K562 (cell line): Measurements from ENCODE around the gene ZNF222. TPM values are rescaled to one million over a fixed set of nuclear protein-coding genes. Genes with fewer than 3 reads are reported as not detected.

Experiments used
- ATAC-seq: fragments of 200-7000 bp; cut with Tn5 transposase; 3 replicates; pipeline ENCODE4 v1.9.1; 2020; ENCODE audit warnings: moderate library complexity
- BruUV-seq: library from RNA; stranded (reverse); fragments of 400-500 nt; replicated peaks from 2 replicates; lab custom pipeline; 2021; lab: Mats Ljungman, UMichigan
- CTCF ChIA-PET: fragments of 300-600 bp; formaldehyde crosslinking; extraction: SDS; loops from one replicate; lab custom pipeline; 2021; ENCODE audit warnings: low intra/inter-chr PET ratio; lab: Yijun Ruan, JAX
- POLR2A ChIA-PET: fragments of 300-600, 350-650 bp; sonication (Branson Sonifier 250); formaldehyde crosslinking; extraction: SDS; loops from one replicate; lab custom pipeline; 2021; ENCODE audit warnings: antibody characterized with exemption, inconsistent platforms; lab: Yijun Ruan, JAX
- DNase-seq, 4 experiments: peaks; one replicate each; pipeline versions ENCODE4 v3.0.0 to v3.0.0-alpha.2; 2011 to 2018; ENCODE audit warnings: low spot score in 3 of 4, mixed read lengths in 3 of 4; ENCODE audit errors: extremely low read depth in 1 of 4
- FAIRE-seq: peaks from 2 replicates; lab custom pipeline; 2011; peaks lifted over from hg19 to GRCh38; lab: Jason Lieb, UNC
- H2AFZ ChIP-seq: 2 replicates; pipeline ENCODE4 v1.6.0; 2011; ENCODE audit warnings: low read depth, low read length, control low read depth, inconsistent platforms
- H3K27ac ChIP-seq: fragments of 200-600 bp; 3 replicates; pipeline ENCODE4 v1.8.0; 2011; ENCODE audit warnings: low read depth, mild to moderate bottlenecking, control low read depth, inconsistent platforms, low read length, moderate library complexity, mixed read lengths; ENCODE audit errors: extremely low read depth
- H3K27me3 ChIP-seq, 2 experiments: fragments of 300-600 bp in 1 of 2; 2 replicates in 1 of 2; 3 replicates in 1 of 2; pipeline versions ENCODE4 v1.6.0 to v1.8.0; 2011; ENCODE audit warnings: inconsistent platforms in 2 of 2, low read length in 2 of 2, mild to moderate bottlenecking in 1 of 2, mixed read lengths in 1 of 2, moderate library complexity in 1 of 2; ENCODE audit not compliant: control insufficient read depth in 2 of 2, insufficient read depth in 2 of 2
- H3K36me3 ChIP-seq: fragments of 300-600 bp; 3 replicates; pipeline ENCODE4 v1.8.0; 2011; ENCODE audit warnings: mild to moderate bottlenecking, low read length, inconsistent platforms; ENCODE audit not compliant: control insufficient read depth, insufficient read depth
- H3K4me1 ChIP-seq, 2 experiments: fragments of 200-600 bp in 1 of 2; replicated peaks in 1 of 2; 2 replicates in 1 of 2; 3 replicates in 1 of 2; pipeline versions ENCODE4 v1.5.1 to v1.8.0; 2011; ENCODE audit warnings: inconsistent platforms in 2 of 2, low read length in 2 of 2, mild to moderate bottlenecking in 1 of 2, mixed read lengths in 1 of 2, moderate library complexity in 1 of 2; ENCODE audit not compliant: control insufficient read depth in 2 of 2, insufficient read depth in 2 of 2
- H3K4me2 ChIP-seq: 2 replicates; pipeline ENCODE4 v1.6.1; 2011; ENCODE audit warnings: low read length, control low read depth, inconsistent platforms, mixed read lengths; ENCODE audit not compliant: insufficient read depth
- H3K4me3 ChIP-seq: fragments of 200-600 bp; sonication (generic), shearing (Covaris generic); 2 replicates; pipeline ENCODE4 v1.5.1; 2016; ENCODE audit warnings: control low read depth, inconsistent platforms
- H3K79me2 ChIP-seq: fragments of 200-600 bp; 3 replicates; pipeline ENCODE4 v1.8.0; 2011; ENCODE audit warnings: low read length, inconsistent platforms; ENCODE audit not compliant: control insufficient read depth, insufficient read depth
- H3K9ac ChIP-seq, 2 experiments: 2 replicates each; pipeline versions ENCODE4 v1.6.0 to v1.6.1; 2011; ENCODE audit warnings: low read depth in 2 of 2, low read length in 2 of 2, control low read depth in 1 of 2, inconsistent platforms in 1 of 2, mild to moderate bottlenecking in 1 of 2, mixed read lengths in 1 of 2; ENCODE audit not compliant: insufficient read depth in 1 of 2
- H3K9me1 ChIP-seq: one replicate; pipeline ENCODE4 v1.6.0; 2011; ENCODE audit warnings: inconsistent platforms, mild to moderate bottlenecking, low read length, moderate library complexity; ENCODE audit not compliant: control insufficient read depth, insufficient read depth
- H3K9me3 ChIP-seq: replicated peaks from 2 replicates; pipeline ENCODE4 v1.5.1; 2011; ENCODE audit warnings: low read depth, low read length, inconsistent platforms; ENCODE audit not compliant: control insufficient read depth, insufficient read depth
- H4K20me1 ChIP-seq: replicated peaks from 2 replicates; pipeline ENCODE4 v1.6.1; 2011; ENCODE audit warnings: low read length, inconsistent platforms, mixed read lengths; ENCODE audit not compliant: control insufficient read depth, insufficient read depth
- CEBPG ChIP-seq, 3 experiments: fragments of 200-800 bp in 1 of 3; sonication (Bioruptor generic) in 1 of 3; sonication (generic) in 1 of 3; formaldehyde crosslinking in 1 of 3; IDR thresholded peaks in 2 of 3; conservative IDR thresholded peaks in 1 of 3; 2 replicates each; pipeline versions ENCODE4 v1.6.1 to v1.8.0; 2016 to 2022; ENCODE audit warnings: missing compliant biosample characterization in 2 of 3, missing genetic modification characterization in 2 of 3, mild to moderate bottlenecking in 1 of 3, missing genetic modification reagents in 1 of 3
- EP400 ChIP-seq: fragments of 450-650 bp; IDR thresholded peaks from 2 replicates; pipeline ENCODE4 v1.6.1; 2017; ENCODE audit warnings: antibody characterized with exemption, mild to moderate bottlenecking, moderate library complexity
- GATAD2A ChIP-seq: fragments of 450-650 bp; IDR thresholded peaks from 2 replicates; pipeline ENCODE4 v1.6.1; 2017
- L3MBTL2 ChIP-seq: fragments of 450-650 bp; IDR thresholded peaks from 2 replicates; pipeline ENCODE4 v1.6.1; 2016; ENCODE audit warnings: mild to moderate bottlenecking, moderate library complexity
- RBM17 ChIP-seq: fragments of 200-400 bp; formaldehyde crosslinking; IDR thresholded peaks from 2 replicates; pipeline ENCODE4 v1.6.1; 2017; ENCODE audit warnings: low read depth, mild to moderate bottlenecking, low read length, borderline replicate concordance
- ZFP1 ChIP-seq: fragments of 450-650 bp; formaldehyde crosslinking; IDR thresholded peaks from 2 replicates; pipeline ENCODE4 v1.4.0; 2020; ENCODE audit warnings: mild to moderate bottlenecking, mixed read lengths
- ZFPM2 ChIP-seq: fragments of 250-450 bp; sonication (Bioruptor Pico); IDR thresholded peaks from 2 replicates; pipeline ENCODE4 v1.5.1; 2022; ENCODE audit warnings: mild to moderate bottlenecking
- ZNF445 ChIP-seq: fragments of 250-450 bp; sonication (Bioruptor Pico); IDR thresholded peaks from 2 replicates; pipeline ENCODE4 v1.4.0; 2020; ENCODE audit warnings: low read depth, mild to moderate bottlenecking, moderate library complexity
- WGBS: fragments of 100-300 bp; shearing (Covaris generic); methylation state at CpG from one replicate; pipeline ENCODE4 v1.1.6; 2016; ENCODE audit warnings: low coverage, mixed read lengths; ENCODE audit not compliant: insufficient coverage; ENCODE audit errors: missing lambda C conversion rate; 5-methylcytosine and 5-hydroxymethylcytosine counted together
- in situ Hi-C: fragments of 300-500 bp; cut with MboI; formaldehyde crosslinking; loops from 4 replicates; pipeline ENCODE4 v1.15.0; 2018; ENCODE audit warnings: inconsistent platforms, mixed read lengths
- intact Hi-C: fragments of 100-400 bp; cut with micrococcal nuclease; formaldehyde crosslinking; loops from 2 replicates; pipeline ENCODE4 v1.14.2; 2022
- polyA plus RNA-seq, 8 experiments: library from polyadenylated mRNA; depleted of rRNA in 4 of 8; stranded (reverse) in 5 of 8; unstranded in 3 of 8; fragments of >200 nt; fragmentation: Nextera tagmentation in 2 of 8; fragmentation: Illumina TruSeq in 1 of 8; extraction: Ambion mirVana in 2 of 8; extraction: Trizol in 1 of 8; gene quantifications; 2 replicates each; pipeline versions ENCODE4 v1.2.1 to v1.2.3, GENCODE V29; 2011 to 2014; ENCODE audit warnings: inconsistent platforms in 1 of 8, missing spikeins in 1 of 8
- total RNA-seq, 7 experiments: library from RNA; depleted of rRNA in 6 of 7; stranded (reverse); fragments of >200 nt in 6 of 7; fragmentation: Illumina TruSeq in 2 of 7; extraction: Trizol in 2 of 7; gene quantifications; 2 replicates each; pipeline versions ENCODE4 v1.2.1 to v1.2.3, GENCODE V29; 2011 to 2021; ENCODE audit warnings: low replicate concordance in 1 of 7

The ZNF222 gene
- total and polyA plus RNA-seq, 9 of the 15 experiments (the other 6 are each of a cell fraction or from before 2014, with no cell fraction given): 2.3 to 4.5 (median 3.0) TPM

- H3K4me2 ChIP-seq: no peak overlapping the region
- no peaks in the 10 kb centered on the region for H3K27me3 ChIP-seq
- H3K9me1 ChIP-seq: no peaks in the 10 kb centered on the region
- intact Hi-C loops (no loop called here), in situ Hi-C loops (no loop called here)
- H3K4me3 ChIP-seq: no peak overlapping the region
- FAIRE-seq: no peak
- H3K27ac ChIP-seq: no peak overlapping the region
- no peak overlapping the region for H2AFZ ChIP-seq
- DNase-seq: no peak
- no peak overlapping the region for H3K9ac ChIP-seq
- ATAC-seq: no peak
- no TSS peak for BruUV-seq
- no peaks in the 10 kb centered on the region for H3K79me2 ChIP-seq
- H3K9me3 ChIP-seq: no peaks in the 10 kb centered on the region
- 0% methylated on average over 1 of the region's 1 CpG for WGBS
- no peaks in the 10 kb centered on the region for H4K20me1 ChIP-seq
- POLR2A ChIA-PET: no interaction called here
- TF ChIP-seq CEBPG (CRISPR knock-in tag; IDR thresholded peaks at IDR 0.05) (no peak), CEBPG (tag; conservative IDR thresholded peaks at IDR 0.05 in 1 of 2, IDR thresholded peaks at IDR 0.05 in 1 of 2) (0 out of 4 replicates have a peak, but pooled peaks have one; percentile 18 to 20), ZFP1 (CRISPR knock-in tag) (no peak)
- TF ChIP-seq, all 486 proteins: peak for 1
- CTCF ChIA-PET: no interaction called here
- H3K4me1 ChIP-seq: no peaks in the 10 kb centered on the region
- no peaks in the 10 kb centered on the region for H3K36me3 ChIP-seq
Measured at GRCh38 chr19:43976732-43977131, 48.4 kb upstream of the ZNF222 start.

DNA sequence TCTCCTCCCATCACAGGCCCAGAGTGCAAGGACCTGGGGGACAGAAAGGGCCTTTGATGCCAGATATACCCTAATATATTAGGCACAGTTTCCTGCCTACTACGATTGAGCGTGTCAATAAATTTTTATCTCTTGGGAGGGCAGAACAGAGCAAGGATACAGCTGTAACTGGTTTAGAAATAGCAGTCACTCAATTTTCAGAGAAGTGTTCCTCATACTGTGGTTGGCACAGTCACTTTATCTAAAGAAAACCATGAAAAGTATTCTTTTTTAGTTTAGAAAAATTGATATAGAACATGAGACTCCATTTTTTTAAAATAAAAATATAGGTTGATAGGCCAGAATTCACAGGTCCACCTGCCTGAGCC, 41.7 kb upstream of the ZNF222 start:
- H4K20me1 ChIP-seq: no peaks in the 10 kb centered on the region
- no peaks in the 10 kb centered on the region for H3K79me2 ChIP-seq
- POLR2A ChIA-PET: interaction anchor here (0.6 to 0.7 kb wide), 3 partner anchors 17 to 31 kb away, joined by 3 read pairs; no protein-coding TSS in a partner anchor
- peak overlapping the region; percentile 94 for H2AFZ ChIP-seq
- H3K27ac ChIP-seq: no peak overlapping the region
- H3K4me3 ChIP-seq: peak overlapping the region; percentile 32
- WGBS: 30% methylated on average over 2 of the region's 2 CpGs
- H3K36me3 ChIP-seq: no peaks in the 10 kb centered on the region
- DNase-seq (no peak), ATAC-seq (peak; percentile 22; the same call in 2 of the 3 replicates), FAIRE-seq (no peak)
- H3K9me3 ChIP-seq: no peaks in the 10 kb centered on the region
- TF ChIP-seq EP400: no peak
- TF ChIP-seq RBM17: no peak
- TF ChIP-seq ZFPM2 (CRISPR knock-in tag): no peak
- TF ChIP-seq ZNF445: no peak
- TF ChIP-seq L3MBTL2: no peak
- no peak for TF ChIP-seq GATAD2A
- no peaks in the 10 kb centered on the region for H3K9me1 ChIP-seq
- H3K4me1 ChIP-seq: no peaks in the 10 kb centered on the region
- intact Hi-C loops (no loop called here), in situ Hi-C loops (no loop called here)
- CTCF ChIA-PET: no interaction called here
- peak overlapping the region; percentile 78 for H3K4me2 ChIP-seq
- H3K9ac ChIP-seq: no peak overlapping the region
- BruUV-seq: no TSS peak
- H3K27me3 ChIP-seq: no peaks in the 10 kb centered on the region
